ENCODE data around the gene CAMKMT. TPM values are rescaled to one million over a fixed set of nuclear protein-coding genes. Genes with fewer than 3 reads are reported as not detected.
A peak's percentile ranks its signal among the peaks of the same experiment; 100 is the strongest.

Gene CAMKMT
- total RNA-seq, 1 experiment from 2014 or later = 2.7 TPM

- Histone ChIP-seq H3K4me1 (ENCODE audit: insufficient read depth, low read length) (no peaks in the 10 kb centered on the region), H2AFZ (ENCODE audit: low read length) (no peak overlapping the region), H3F3A (ENCODE audit: low read length, unreplicated experiment) (no peaks in the 10 kb centered on the region), H3K27me3 (ENCODE audit: low read length) (no peaks in the 10 kb centered on the region), H3K9me3 (ENCODE audit: low read length) (no peaks in the 10 kb centered on the region), H3K79me2 (ENCODE audit: low read length) (no peaks in the 10 kb centered on the region), H3K9ac (ENCODE audit: low read length) (no peak overlapping the region), H3K36me3 (ENCODE audit: low read depth, low read length) (no peaks in the 10 kb centered on the region), H3K9me2 (replicated peaks; ENCODE audit: low read length) (no peaks in the 10 kb centered on the region), H3K27ac (ENCODE audit: low read length) (no peak overlapping the region), H3K4me2 (ENCODE audit: low read length) (no peak overlapping the region), H4K20me1 (ENCODE audit: low read length) (no peaks in the 10 kb centered on the region), H3K4me3 (ENCODE audit: low read length) (no peak overlapping the region)
- intact Hi-C loops (cut with micrococcal nuclease) = no loop called here
- TF ChIP-seq CTCF (conservative IDR thresholded peaks at IDR 0.05; ENCODE audit: low read depth, low read length) (no peak), EZH2 (IDR thresholded peaks at IDR 0.05; ENCODE audit: low read length, unreplicated experiment) (no peak), EZH2phosphoT487 (IDR thresholded peaks at IDR 0.05; ENCODE audit: borderline replicate concordance, low read length) (no peak)
- ChIA-PET POLR2A (ENCODE audit: unreplicated experiment) (interaction anchor here (0.6 kb wide), 1 partner anchor 123 kb away, joined by 3 read pairs; no protein-coding TSS in a partner anchor), CTCF (no interaction called here)
- BruUV-seq (replicated peaks) = no TSS peak
- ATAC-seq (no peak), DNase-seq (no peak)
Measured at GRCh38 chr2:44772669-44773378, 411.1 kb downstream of the CAMKMT start.

GRCh38 chr2:44774826-44775492 lies 413.2 kb downstream of the CAMKMT start:
- Histone ChIP-seq H4K20me1 (ENCODE audit: low read length) (no peaks in the 10 kb centered on the region), H3K27ac (ENCODE audit: low read length) (no peak overlapping the region), H2AFZ (ENCODE audit: low read length) (no peak overlapping the region), H3K27me3 (ENCODE audit: low read length) (no peaks in the 10 kb centered on the region), H3K4me1 (ENCODE audit: insufficient read depth, low read length) (no peaks in the 10 kb centered on the region), H3K9me3 (ENCODE audit: low read length) (no peaks in the 10 kb centered on the region), H3K36me3 (ENCODE audit: low read depth, low read length) (no peaks in the 10 kb centered on the region), H3F3A (ENCODE audit: low read length, unreplicated experiment) (no peaks in the 10 kb centered on the region), H3K9me2 (replicated peaks; ENCODE audit: low read length) (no peaks in the 10 kb centered on the region), H3K4me3 (ENCODE audit: low read length) (no peak overlapping the region), H3K79me2 (ENCODE audit: low read length) (no peaks in the 10 kb centered on the region), H3K9ac (ENCODE audit: low read length) (no peak overlapping the region), H3K4me2 (ENCODE audit: low read length) (no peak overlapping the region)
- POLR2A ChIA-PET (ENCODE audit: unreplicated experiment) = no interaction called here
- ATAC-seq (no peak), DNase-seq (peak; percentile 10)
- TF ChIP-seq EZH2phosphoT487 (IDR thresholded peaks at IDR 0.05; ENCODE audit: borderline replicate concordance, low read length) (no peak), CTCF (conservative IDR thresholded peaks at IDR 0.05; ENCODE audit: low read depth, low read length) (no peak), EZH2 (IDR thresholded peaks at IDR 0.05; ENCODE audit: low read length, unreplicated experiment) (no peak)
- CTCF ChIA-PET = no interaction called here
- intact Hi-C loops (cut with micrococcal nuclease) = no loop called here
- no TSS peak for BruUV-seq (replicated peaks)

- H4K20me1 ChIP-seq (ENCODE audit: low read length) = no peaks in the 10 kb centered on the region
- H3F3A ChIP-seq (ENCODE audit: low read length, unreplicated experiment) = no peaks in the 10 kb centered on the region
- H3K9me2 ChIP-seq (replicated peaks; ENCODE audit: low read length) = no peaks in the 10 kb centered on the region
- no peak overlapping the region for H3K4me2 ChIP-seq (ENCODE audit: low read length)
- intact Hi-C loops (cut with micrococcal nuclease) = no loop called here
- no peaks in the 10 kb centered on the region for H3K27me3 ChIP-seq (ENCODE audit: low read length)
- no TSS peak for BruUV-seq (replicated peaks)
- DNase-seq (no peak), ATAC-seq (no peak)
- H3K4me1 ChIP-seq (ENCODE audit: insufficient read depth, low read length) = no peaks in the 10 kb centered on the region
- H3K79me2 ChIP-seq (ENCODE audit: low read length) = no peaks in the 10 kb centered on the region
- no peaks in the 10 kb centered on the region for H3K36me3 ChIP-seq (ENCODE audit: low read depth, low read length)
- no peaks in the 10 kb centered on the region for H3K9me3 ChIP-seq (ENCODE audit: low read length)
- TF ChIP-seq EZH2phosphoT487 (IDR thresholded peaks at IDR 0.05; ENCODE audit: borderline replicate concordance, low read length) = no peak
- TF ChIP-seq EZH2 (IDR thresholded peaks at IDR 0.05; ENCODE audit: low read length, unreplicated experiment) = no peak
- TF ChIP-seq CTCF (conservative IDR thresholded peaks at IDR 0.05; ENCODE audit: low read depth, low read length) = no peak
- no peak overlapping the region for H3K4me3 ChIP-seq (ENCODE audit: low read length)
- H2AFZ ChIP-seq (ENCODE audit: low read length) = no peak overlapping the region
- POLR2A ChIA-PET (ENCODE audit: unreplicated experiment) = no interaction called here
- CTCF ChIA-PET = no interaction called here
- H3K9ac ChIP-seq (ENCODE audit: low read length) = no peak overlapping the region
- H3K27ac ChIP-seq (ENCODE audit: low read length) = no peak overlapping the region
Measured at GRCh38 chr2:44777036-44777435, 415.3 kb downstream of the CAMKMT start.

Data from PC-3 (cell line).